Uterus (tissue), 2 donors: Measurements from ENCODE around the gene IRF6.

Experiments
- POLR2A ChIP-seq, 2 donors: fragments of 450-650 bp; IDR thresholded peaks; one replicate each; pipeline ENCODE4 v1.6.1; 2016; ENCODE audit warnings: antibody characterized with exemption in 2 of 2, mild to moderate bottlenecking in 1 of 2, moderate library complexity in 1 of 2
- TF ChIP-seq, protein P1 (sequence below), 4 experiments: fragments of 200-600 bp in 2 of 4; fragments of 450-650 bp in 2 of 4; sonication (generic) in 2 of 4; IDR thresholded peaks; one replicate each; pipeline ENCODE4 v1.5.1; 2016 to 2019; ENCODE audit warnings: antibody characterized with exemption in 4 of 4, mild to moderate bottlenecking in 2 of 4, moderate library complexity in 1 of 4

DNA sequence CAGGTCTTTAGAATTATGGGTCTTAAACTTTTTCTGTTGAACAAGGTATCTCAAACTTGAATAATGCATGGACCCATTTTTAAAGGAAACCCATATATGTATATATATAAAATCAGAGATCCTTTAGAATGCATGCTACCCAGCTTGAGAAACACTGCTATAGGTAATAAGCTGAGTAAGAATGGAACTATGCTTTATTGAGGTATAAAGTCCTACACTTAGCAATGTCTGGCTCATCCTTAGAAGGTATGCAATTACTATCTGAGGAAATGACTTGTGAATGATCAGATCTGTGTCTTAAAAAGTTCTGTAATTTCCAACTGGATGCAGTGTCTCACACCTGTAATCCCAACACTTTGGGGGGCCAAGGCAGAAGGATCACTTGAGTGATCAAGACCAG is 38.8 kb downstream of the IRF6 start:
- TF ChIP-seq, protein P1, sequence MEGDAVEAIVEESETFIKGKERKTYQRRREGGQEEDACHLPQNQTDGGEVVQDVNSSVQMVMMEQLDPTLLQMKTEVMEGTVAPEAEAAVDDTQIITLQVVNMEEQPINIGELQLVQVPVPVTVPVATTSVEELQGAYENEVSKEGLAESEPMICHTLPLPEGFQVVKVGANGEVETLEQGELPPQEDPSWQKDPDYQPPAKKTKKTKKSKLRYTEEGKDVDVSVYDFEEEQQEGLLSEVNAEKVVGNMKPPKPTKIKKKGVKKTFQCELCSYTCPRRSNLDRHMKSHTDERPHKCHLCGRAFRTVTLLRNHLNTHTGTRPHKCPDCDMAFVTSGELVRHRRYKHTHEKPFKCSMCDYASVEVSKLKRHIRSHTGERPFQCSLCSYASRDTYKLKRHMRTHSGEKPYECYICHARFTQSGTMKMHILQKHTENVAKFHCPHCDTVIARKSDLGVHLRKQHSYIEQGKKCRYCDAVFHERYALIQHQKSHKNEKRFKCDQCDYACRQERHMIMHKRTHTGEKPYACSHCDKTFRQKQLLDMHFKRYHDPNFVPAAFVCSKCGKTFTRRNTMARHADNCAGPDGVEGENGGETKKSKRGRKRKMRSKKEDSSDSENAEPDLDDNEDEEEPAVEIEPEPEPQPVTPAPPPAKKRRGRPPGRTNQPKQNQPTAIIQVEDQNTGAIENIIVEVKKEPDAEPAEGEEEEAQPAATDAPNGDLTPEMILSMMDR (IDR thresholded peaks at IDR 0.05), result no peak
- TF ChIP-seq POLR2A (IDR thresholded peaks at IDR 0.05), result no peak
